ENCODE measurements around the gene PDE5A. TPM values are rescaled to one million over a fixed set of nuclear protein-coding genes. Genes with fewer than 3 reads are reported as not detected.

The PDE5A gene
- polyA plus RNA-seq, 2 of the 4 experiments (the other 2 are of a cell fraction): 0.27 to 1.0 TPM

- Histone ChIP-seq H3K9me3 (no peaks in the 10 kb centered on the region), H3K27ac (no peak overlapping the region), H3K4me2 (no peak overlapping the region), H3K4me3 (no peak overlapping the region), H3K4me1 (no peaks in the 10 kb centered on the region)
- no peak for FAIRE-seq
- ATAC-seq: no peak
- no peak for TF ChIP-seq EP300 (IDR thresholded peaks at IDR 0.05)
- ChIA-PET CTCF (no interaction called here), POLR2A (no interaction called here)
- WGBS (ENCODE audit: missing lambda C conversion rate): 58% methylated on average over 4 of the region's 4 CpGs
- no peak for DNase-seq (ENCODE audit: low read depth in 1 of 2, low spot score in 1 of 2)
Measured at GRCh38 chr4:119624356-119624755, 4.2 kb downstream of the PDE5A start.

GRCh38 chr4:119623025-119623424 lies 5.6 kb downstream of the PDE5A start:
- H3K27ac ChIP-seq: no peak overlapping the region
- no peak for TF ChIP-seq FOXS1 (CRISPR knock-in tag; IDR thresholded peaks at IDR 0.05)
- TF ChIP-seq RFX5 (IDR thresholded peaks at IDR 0.05): no peak
- no peak for TF ChIP-seq HOXB5 (CRISPR knock-in tag; IDR thresholded peaks at IDR 0.05)
- TF ChIP-seq SMC3 (IDR thresholded peaks at IDR 0.05): no peak
- TF ChIP-seq PBX3 (IDR thresholded peaks at IDR 0.05): no peak
- no peak overlapping the region for H3K4me2 ChIP-seq
- DNase-seq (ENCODE audit: low read depth in 1 of 2, low spot score in 1 of 2) (no peak), ATAC-seq (no peak), FAIRE-seq (no peak)
- H3K9me3 ChIP-seq: no peaks in the 10 kb centered on the region
- ChIA-PET CTCF (interaction anchor here (0.7 kb wide), 1 partner anchor 642 kb away, joined by 3 read pairs; no protein-coding TSS in a partner anchor), POLR2A (no interaction called here)
- no peaks in the 10 kb centered on the region for H3K4me1 ChIP-seq
- H3K4me3 ChIP-seq: no peak overlapping the region

DNA sequence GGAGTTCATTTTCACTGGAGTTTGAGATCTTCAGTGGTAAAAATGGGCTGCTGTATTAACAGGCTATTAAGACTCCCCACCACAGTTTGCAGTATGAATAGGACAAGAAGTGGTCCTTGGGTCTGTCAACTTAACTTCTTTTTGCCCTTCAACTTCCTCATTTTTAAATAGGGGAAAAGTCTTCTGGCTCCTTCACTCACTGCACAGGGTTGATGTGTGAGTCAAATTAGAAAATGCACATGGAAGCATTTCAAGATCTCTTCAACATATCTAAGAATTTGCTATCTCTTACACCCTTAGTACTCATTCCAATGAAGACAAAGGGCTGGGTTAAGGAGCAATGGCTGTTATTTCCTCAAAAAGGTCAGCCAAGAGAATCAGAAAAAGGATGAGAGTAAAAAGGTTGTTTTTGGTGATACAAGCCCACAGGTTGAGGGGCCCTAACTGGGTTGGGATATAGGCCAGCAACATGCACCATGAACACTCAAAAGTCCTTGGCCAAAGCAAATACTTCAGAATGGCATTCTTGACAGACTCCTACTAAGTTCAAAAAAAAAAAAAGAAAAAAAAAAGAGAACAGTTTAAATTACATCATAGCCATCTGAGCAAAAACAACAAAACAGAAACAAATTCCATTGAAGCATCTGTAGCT lies 13.4 kb downstream of the PDE5A start:
- no peaks in the 10 kb centered on the region for H3K4me1 ChIP-seq
- H3K4me3 ChIP-seq: no peak overlapping the region
- FAIRE-seq (no peak), DNase-seq (ENCODE audit: low read depth in 1 of 2, low spot score in 1 of 2) (no peak), ATAC-seq (no peak)
- ChIA-PET CTCF (interaction anchor here (0.6 kb wide), 1 partner anchor 360 kb away, joined by 3 read pairs; no protein-coding TSS in a partner anchor), POLR2A (no interaction called here)
- H3K4me2 ChIP-seq: no peak overlapping the region
- H3K27ac ChIP-seq: no peak overlapping the region
- H3K9me3 ChIP-seq: no peaks in the 10 kb centered on the region
- no peak for TF ChIP-seq FOSL2 (IDR thresholded peaks at IDR 0.05)
- no peak for TF ChIP-seq FOSL2 (CRISPR knock-in tag; IDR thresholded peaks at IDR 0.05)
- TF ChIP-seq POLR2A (IDR thresholded peaks at IDR 0.05; ENCODE audit: low read length): no peak
- TF ChIP-seq NPAS2 (CRISPR knock-in tag; IDR thresholded peaks at IDR 0.05; ENCODE audit: borderline replicate concordance): no peak
- TF ChIP-seq BCL3 (IDR thresholded peaks at IDR 0.05): no peak
- no peak for TF ChIP-seq HDAC2 (IDR thresholded peaks at IDR 0.05)
- no peak for TF ChIP-seq EHMT2 (IDR thresholded peaks at IDR 0.05; ENCODE audit: low read depth)
- no peak for TF ChIP-seq RARB (CRISPR knock-in tag; IDR thresholded peaks at IDR 0.05)

DNA sequence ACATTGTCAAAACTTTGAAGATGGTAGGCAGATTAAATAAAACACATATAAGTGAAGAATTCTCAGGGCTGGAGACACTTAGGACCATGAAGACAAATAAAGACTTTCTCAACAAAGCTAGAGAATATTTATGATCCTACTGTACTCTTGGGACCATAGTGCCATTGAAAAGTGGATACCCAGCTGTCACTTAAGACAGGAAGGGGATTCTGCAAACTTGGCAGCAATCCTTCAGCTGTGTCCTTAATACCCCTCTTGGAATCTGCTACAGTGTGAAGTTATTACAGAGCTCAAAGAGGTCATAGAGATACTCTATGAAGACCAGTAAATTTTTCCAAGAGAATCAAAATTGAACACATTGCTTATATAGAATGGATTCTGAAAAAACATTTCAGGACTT lies 24.3 kb downstream of the PDE5A start:
- Histone ChIP-seq H3K4me2 (no peak overlapping the region), H3K4me1 (no peaks in the 10 kb centered on the region), H3K9me3 (no peaks in the 10 kb centered on the region), H3K27ac (no peak overlapping the region), H3K4me3 (no peak overlapping the region)
- TF ChIP-seq NFE2L2 (conservative IDR thresholded peaks at IDR 0.05; ENCODE audit: low read length) (no peak), EHMT2 (IDR thresholded peaks at IDR 0.05; ENCODE audit: low read depth) (no peak), POLR2A (IDR thresholded peaks at IDR 0.05; ENCODE audit: low read length) (no peak), CHD2 (IDR thresholded peaks at IDR 0.05; ENCODE audit: low read length, partially characterized antibody) (no peak)
- no peak for FAIRE-seq
- no peak for ATAC-seq
- ChIA-PET POLR2A (no interaction called here), CTCF (no interaction called here)
- DNase-seq (ENCODE audit: low read depth in 1 of 2, low spot score in 1 of 2): no peak

DNA sequence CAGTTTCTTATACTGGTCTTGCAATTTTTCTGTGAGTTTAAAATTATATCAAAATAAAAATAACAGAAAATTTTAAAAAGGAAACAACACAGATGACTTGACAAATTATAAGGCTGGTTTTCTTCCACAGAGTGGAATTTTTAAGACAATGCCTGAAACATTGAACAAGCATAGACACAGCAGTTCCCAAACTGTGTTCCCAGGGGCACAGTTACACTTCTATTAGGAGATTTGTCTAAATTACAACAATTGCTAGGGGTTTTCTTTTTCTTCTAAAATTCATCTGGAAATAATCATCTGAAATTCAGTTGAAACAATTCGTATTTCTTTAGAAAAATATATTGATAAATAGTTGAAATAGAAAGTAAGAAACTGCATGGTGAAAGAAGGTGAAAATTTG lies 26.2 kb downstream of the PDE5A start:
- H3K4me1 ChIP-seq: no peaks in the 10 kb centered on the region
- POLR2A ChIA-PET: no interaction called here
- ATAC-seq (no peak), FAIRE-seq (no peak), DNase-seq (ENCODE audit: low read depth in 1 of 2, low spot score in 1 of 2) (no peak)
- no peak overlapping the region for H3K4me2 ChIP-seq
- no peaks in the 10 kb centered on the region for H3K9me3 ChIP-seq
- no peak overlapping the region for H3K27ac ChIP-seq
- no peak overlapping the region for H3K4me3 ChIP-seq
- CTCF ChIA-PET: interaction anchor here (2.4 kb wide), 1 partner anchor 26 kb away, joined by 7 read pairs; the partner anchor contains the start of gene PDE5A
- 8% methylated on average over 1 of the region's 1 CpG for WGBS (ENCODE audit: missing lambda C conversion rate)
- TF ChIP-seq ZSCAN20 (CRISPR knock-in tag; IDR thresholded peaks at IDR 0.05) (no peak), ATOH8 (CRISPR knock-in tag; IDR thresholded peaks at IDR 0.05; ENCODE audit: low read depth) (no peak), FOSB (CRISPR knock-in tag; IDR thresholded peaks at IDR 0.05) (no peak), BHLHE40 (IDR thresholded peaks at IDR 0.05; ENCODE audit: low read depth, low read length) (no peak), POLR2A (IDR thresholded peaks at IDR 0.05; ENCODE audit: low read length) (no peak), EHF (CRISPR knock-in tag; IDR thresholded peaks at IDR 0.05) (no peak), CHD2 (IDR thresholded peaks at IDR 0.05; ENCODE audit: low read length, partially characterized antibody) (no peak)
- TF ChIP-seq, protein P1, sequence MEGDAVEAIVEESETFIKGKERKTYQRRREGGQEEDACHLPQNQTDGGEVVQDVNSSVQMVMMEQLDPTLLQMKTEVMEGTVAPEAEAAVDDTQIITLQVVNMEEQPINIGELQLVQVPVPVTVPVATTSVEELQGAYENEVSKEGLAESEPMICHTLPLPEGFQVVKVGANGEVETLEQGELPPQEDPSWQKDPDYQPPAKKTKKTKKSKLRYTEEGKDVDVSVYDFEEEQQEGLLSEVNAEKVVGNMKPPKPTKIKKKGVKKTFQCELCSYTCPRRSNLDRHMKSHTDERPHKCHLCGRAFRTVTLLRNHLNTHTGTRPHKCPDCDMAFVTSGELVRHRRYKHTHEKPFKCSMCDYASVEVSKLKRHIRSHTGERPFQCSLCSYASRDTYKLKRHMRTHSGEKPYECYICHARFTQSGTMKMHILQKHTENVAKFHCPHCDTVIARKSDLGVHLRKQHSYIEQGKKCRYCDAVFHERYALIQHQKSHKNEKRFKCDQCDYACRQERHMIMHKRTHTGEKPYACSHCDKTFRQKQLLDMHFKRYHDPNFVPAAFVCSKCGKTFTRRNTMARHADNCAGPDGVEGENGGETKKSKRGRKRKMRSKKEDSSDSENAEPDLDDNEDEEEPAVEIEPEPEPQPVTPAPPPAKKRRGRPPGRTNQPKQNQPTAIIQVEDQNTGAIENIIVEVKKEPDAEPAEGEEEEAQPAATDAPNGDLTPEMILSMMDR (IDR thresholded peaks at IDR 0.05): no peak
- TF ChIP-seq, protein P2, sequence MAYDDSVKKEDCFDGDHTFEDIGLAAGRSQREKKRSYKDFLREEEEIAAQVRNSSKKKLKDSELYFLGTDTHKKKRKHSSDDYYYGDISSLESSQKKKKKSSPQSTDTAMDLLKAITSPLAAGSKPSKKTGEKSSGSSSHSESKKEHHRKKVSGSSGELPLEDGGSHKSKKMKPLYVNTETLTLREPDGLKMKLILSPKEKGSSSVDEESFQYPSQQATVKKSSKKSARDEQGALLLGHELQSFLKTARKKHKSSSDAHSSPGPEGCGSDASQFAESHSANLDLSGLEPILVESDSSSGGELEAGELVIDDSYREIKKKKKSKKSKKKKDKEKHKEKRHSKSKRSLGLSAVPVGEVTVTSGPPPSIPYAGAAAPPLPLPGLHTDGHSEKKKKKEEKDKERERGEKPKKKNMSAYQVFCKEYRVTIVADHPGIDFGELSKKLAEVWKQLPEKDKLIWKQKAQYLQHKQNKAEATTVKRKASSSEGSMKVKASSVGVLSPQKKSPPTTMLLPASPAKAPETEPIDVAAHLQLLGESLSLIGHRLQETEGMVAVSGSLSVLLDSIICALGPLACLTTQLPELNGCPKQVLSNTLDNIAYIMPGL (CRISPR knock-in tag; IDR thresholded peaks at IDR 0.05; ENCODE audit: borderline replicate concordance): no peak

Measured in A549 (cell line).